Gastrocnemius medialis (tissue), 4 donors: ENCODE results near the gene ST7L.

Experiments used
- CTCF ChIP-seq, 5 experiments: fragments of 450-650 bp in 3 of 5; fragments of 200-600 bp in 2 of 5; sonication (generic) in 2 of 5; IDR thresholded peaks in 4 of 5; conservative IDR thresholded peaks in 1 of 5; 1 replicate in 4 of 5; 2 replicates in 1 of 5; pipeline ENCODE4 v1.5.1; 2016 to 2019; ENCODE audit warnings: antibody characterized with exemption in 5 of 5, mild to moderate bottlenecking in 3 of 5, moderate library complexity in 3 of 5
- POLR2A ChIP-seq, 2 donors: fragments of 450-650 bp; IDR thresholded peaks; one replicate each; pipeline ENCODE4 v1.6.1; 2017; ENCODE audit warnings: antibody characterized with exemption in 2 of 2, mild to moderate bottlenecking in 2 of 2, moderate library complexity in 2 of 2

- TF ChIP-seq CTCF (IDR thresholded peaks at IDR 0.05 in 4 of 5, conservative IDR thresholded peaks at IDR 0.05 in 1 of 5), result no peak
- no peak for TF ChIP-seq POLR2A (IDR thresholded peaks at IDR 0.05)
These were observed 109.8 kb downstream of the ST7L start for GRCh38 chr1:112509005-112509659.
